ENCODE measurements around the gene MT1X. TPM values are rescaled to one million over a fixed set of nuclear protein-coding genes. Genes with fewer than 3 reads are reported as not detected.

The MT1X gene
- total and polyA plus RNA-seq, 2 experiments from 2014 or later, result 113 to 126 TPM

- H3K36me3 ChIP-seq (ENCODE audit: low read depth), result no peaks in the 10 kb centered on the region
- H3K4me1 ChIP-seq (ENCODE audit: insufficient read depth), result no peaks in the 10 kb centered on the region
- WGBS, 2 experiments (ENCODE audit: low coverage in 1 of 2, low lambda C conversion rate in 2 of 2, missing lambda C conversion rate in 2 of 2), result 89 to 92% methylated on average over 14 to 34 of the region's 40 CpGs
- DNase-seq, result no peak
- no peaks in the 10 kb centered on the region for H3K27me3 ChIP-seq (replicated peaks; ENCODE audit: insufficient read depth)
- no peak overlapping the region for H3K4me2 ChIP-seq (ENCODE audit: unreplicated experiment)
- no peak overlapping the region for H3K27ac ChIP-seq
- H3K9me2 ChIP-seq (ENCODE audit: insufficient read depth), result no peaks in the 10 kb centered on the region
- no peaks in the 10 kb centered on the region for H4K20me1 ChIP-seq (ENCODE audit: insufficient read depth)
- no peak overlapping the region for H3K9ac ChIP-seq
- 0 out of 2 replicates have a peak, but pooled peaks cover 8% of the 10 kb centered on the region for H3F3A ChIP-seq (ENCODE audit: insufficient read depth)
- in situ Hi-C loops (cut with MboI), result no loop called here
- H2AFZ ChIP-seq, result no peak overlapping the region
- H3K4me3 ChIP-seq, result no peak overlapping the region
- H3K9me3 ChIP-seq (ENCODE audit: low read depth), result no peaks in the 10 kb centered on the region
- TF ChIP-seq EZH2phosphoT487 (IDR thresholded peaks at IDR 0.05; ENCODE audit: insufficient read depth, low read depth), result no peak
- no peak for TF ChIP-seq EZH2 (IDR thresholded peaks at IDR 0.05; ENCODE audit: insufficient read depth, poor library complexity, severe bottlenecking)
- no peaks in the 10 kb centered on the region for H3K79me2 ChIP-seq (ENCODE audit: insufficient read depth)
Observed at GRCh38 chr16:56635441-56635967, 46.8 kb upstream of the MT1X start.

- no peaks in the 10 kb centered on the region for H3K79me2 ChIP-seq (ENCODE audit: insufficient read depth)
- no peak for DNase-seq
- H3F3A ChIP-seq (ENCODE audit: insufficient read depth), result 0 out of 2 replicates have a peak, but pooled peaks cover under 1% of the 10 kb centered on the region
- H3K9me3 ChIP-seq (ENCODE audit: low read depth), result no peaks in the 10 kb centered on the region
- no peaks in the 10 kb centered on the region for H4K20me1 ChIP-seq (ENCODE audit: insufficient read depth)
- WGBS, 2 experiments (ENCODE audit: low coverage in 1 of 2, low lambda C conversion rate in 2 of 2, missing lambda C conversion rate in 2 of 2), result 95 to 96% methylated on average over 9 of the region's 9 CpGs
- in situ Hi-C loops (cut with MboI), result no loop called here
- no peak overlapping the region for H3K27ac ChIP-seq
- H3K9ac ChIP-seq, result no peak overlapping the region
- H2AFZ ChIP-seq, result no peak overlapping the region
- H3K27me3 ChIP-seq (replicated peaks; ENCODE audit: insufficient read depth), result no peaks in the 10 kb centered on the region
- TF ChIP-seq EZH2 (IDR thresholded peaks at IDR 0.05; ENCODE audit: insufficient read depth, poor library complexity, severe bottlenecking) (no peak), EZH2phosphoT487 (IDR thresholded peaks at IDR 0.05; ENCODE audit: insufficient read depth, low read depth) (no peak)
- H3K4me1 ChIP-seq (ENCODE audit: insufficient read depth), result no peaks in the 10 kb centered on the region
- no peaks in the 10 kb centered on the region for H3K36me3 ChIP-seq (ENCODE audit: low read depth)
- no peaks in the 10 kb centered on the region for H3K9me2 ChIP-seq (ENCODE audit: insufficient read depth)
- no peak overlapping the region for H3K4me3 ChIP-seq
- H3K4me2 ChIP-seq (ENCODE audit: unreplicated experiment), result no peak overlapping the region
Observed at GRCh38 chr16:56636616-56637413, 45.5 kb upstream of the MT1X start.

GRCh38 chr16:56637814-56638750, 44.2 kb upstream of the MT1X start, which contains the start of gene MT1A:
Gene MT1A (plus strand): TSS chr16:56638666. CDS start chr16:56638739, 73 bp downstream.
- H3K27me3 ChIP-seq (replicated peaks; ENCODE audit: insufficient read depth), result no peaks in the 10 kb centered on the region
- no peaks in the 10 kb centered on the region for H3K36me3 ChIP-seq (ENCODE audit: low read depth)
- H3K4me2 ChIP-seq (ENCODE audit: unreplicated experiment), result peak within 1 kb of the TSS; percentile 95
- H3K27ac ChIP-seq, result no peak within 1 kb of the TSS
- H3K4me3 ChIP-seq, result peak within 1 kb of the TSS; percentile 83
- H3K79me2 ChIP-seq (ENCODE audit: insufficient read depth), result no peaks in the 10 kb centered on the region
- WGBS, 2 experiments (ENCODE audit: low coverage in 1 of 2, low lambda C conversion rate in 2 of 2, missing lambda C conversion rate in 2 of 2), result 14 to 15% methylated on average over 57 to 63 of the region's 68 CpGs
- no peaks in the 10 kb centered on the region for H3K4me1 ChIP-seq (ENCODE audit: insufficient read depth)
- H2AFZ ChIP-seq, result peak within 1 kb of the TSS; percentile 97
- H3K9me3 ChIP-seq (ENCODE audit: low read depth), result no peaks in the 10 kb centered on the region
- H3F3A ChIP-seq (ENCODE audit: insufficient read depth), result no peaks in the 10 kb centered on the region
- DNase-seq, result peak; percentile 74
- in situ Hi-C loops (cut with MboI), result no loop called here
- no peaks in the 10 kb centered on the region for H3K9me2 ChIP-seq (ENCODE audit: insufficient read depth)
- peak within 1 kb of the TSS; percentile 63 for H3K9ac ChIP-seq
- TF ChIP-seq EZH2phosphoT487 (IDR thresholded peaks at IDR 0.05; ENCODE audit: insufficient read depth, low read depth) (no peak), EZH2 (IDR thresholded peaks at IDR 0.05; ENCODE audit: insufficient read depth, poor library complexity, severe bottlenecking) (no peak)
- H4K20me1 ChIP-seq (ENCODE audit: insufficient read depth), result no peaks in the 10 kb centered on the region

GRCh38 chr16:56639045-56639444, 43.2 kb upstream of the MT1X start:
- in situ Hi-C loops (cut with MboI), result no loop called here
- no peak overlapping the region for H3K4me3 ChIP-seq
- H3K36me3 ChIP-seq (ENCODE audit: low read depth), result no peaks in the 10 kb centered on the region
- H3K4me1 ChIP-seq (ENCODE audit: insufficient read depth), result no peaks in the 10 kb centered on the region
- H2AFZ ChIP-seq, result no peak overlapping the region
- no peaks in the 10 kb centered on the region for H3F3A ChIP-seq (ENCODE audit: insufficient read depth)
- no peaks in the 10 kb centered on the region for H3K27me3 ChIP-seq (replicated peaks; ENCODE audit: insufficient read depth)
- no peak for DNase-seq
- H3K4me2 ChIP-seq (ENCODE audit: unreplicated experiment), result peak overlapping the region; percentile 95
- no peaks in the 10 kb centered on the region for H3K79me2 ChIP-seq (ENCODE audit: insufficient read depth)
- H4K20me1 ChIP-seq (ENCODE audit: insufficient read depth), result no peaks in the 10 kb centered on the region
- no peak for TF ChIP-seq EZH2 (IDR thresholded peaks at IDR 0.05; ENCODE audit: insufficient read depth, poor library complexity, severe bottlenecking)
- TF ChIP-seq EZH2phosphoT487 (IDR thresholded peaks at IDR 0.05; ENCODE audit: insufficient read depth, low read depth), result no peak
- H3K9ac ChIP-seq, result no peak overlapping the region
- H3K9me2 ChIP-seq (ENCODE audit: insufficient read depth), result no peaks in the 10 kb centered on the region
- no peak overlapping the region for H3K27ac ChIP-seq
- H3K9me3 ChIP-seq (ENCODE audit: low read depth), result no peaks in the 10 kb centered on the region
- 5 to 9% methylated on average over 1 of the region's 1 CpG for WGBS, 2 experiments (ENCODE audit: low coverage in 1 of 2, low lambda C conversion rate in 2 of 2, missing lambda C conversion rate in 2 of 2)

All from GM23248 (cell line).